MM.1S (cell line): ENCODE measurements around the gene SPHK2.

Experiments used
- DNase-seq: peaks from one replicate; pipeline ENCODE4 v3.0.0-alpha.2; 2015
- H2AFZ ChIP-seq: fragments of 300-600 bp; sonication (generic); 2 replicates; pipeline ENCODE4 v1.6.0; 2016; ENCODE audit warnings: antibody characterized with exemption, low read length
- H3F3A ChIP-seq: fragments of 300-600 bp; sonication (generic); 2 replicates; pipeline ENCODE4 v1.6.1; 2016; ENCODE audit warnings: mild to moderate bottlenecking, antibody characterized with exemption, low read length, moderate library complexity, mixed read lengths; ENCODE audit not compliant: insufficient read depth
- H3K27ac ChIP-seq: fragments of 300-600 bp; sonication (generic); 2 replicates; pipeline ENCODE4 v1.5.1; 2016; ENCODE audit warnings: mild to moderate bottlenecking, low read length
- H3K27me3 ChIP-seq: fragments of 300-600 bp; sonication (generic); replicated peaks from 2 replicates; pipeline ENCODE4 v1.6.0; 2016; ENCODE audit warnings: low read length; ENCODE audit not compliant: insufficient read depth
- H3K36me3 ChIP-seq: fragments of 300-600 bp; sonication (generic); replicated peaks from 2 replicates; pipeline ENCODE4 v1.6.1; 2016; ENCODE audit warnings: mild to moderate bottlenecking, low read length, mixed read lengths; ENCODE audit not compliant: insufficient read depth
- H3K4me1 ChIP-seq: fragments of 300-600 bp; sonication (generic); 2 replicates; pipeline ENCODE4 v1.6.1; 2016; ENCODE audit warnings: low read length, mixed read lengths
- H3K4me2 ChIP-seq: fragments of 300-600 bp; sonication (generic); 2 replicates; pipeline ENCODE4 v1.6.0; 2016; ENCODE audit warnings: low read depth, low read length
- H3K4me3 ChIP-seq: fragments of 300-600 bp; sonication (generic); 2 replicates; pipeline ENCODE4 v1.5.1; 2016; ENCODE audit warnings: low read length, mixed read lengths
- H3K79me2 ChIP-seq: fragments of 300-600 bp; sonication (generic); 2 replicates; pipeline ENCODE4 v1.6.1; 2016; ENCODE audit warnings: mixed run types, low read length, mixed read lengths
- H3K9ac ChIP-seq: fragments of 300-600 bp; sonication (generic); 2 replicates; pipeline ENCODE4 v1.6.1; 2016; ENCODE audit warnings: low read length, mixed read lengths
- H3K9me2 ChIP-seq: fragments of 300-600 bp; sonication (generic); replicated peaks from 2 replicates; pipeline ENCODE4 v1.6.1; 2016; ENCODE audit warnings: mild to moderate bottlenecking, low read length, mixed read lengths; ENCODE audit not compliant: insufficient read depth
- H3K9me3 ChIP-seq: fragments of 300-600 bp; sonication (generic); replicated peaks from 2 replicates; pipeline ENCODE4 v1.6.1; 2016; ENCODE audit warnings: mild to moderate bottlenecking, low read length, mixed read lengths; ENCODE audit not compliant: insufficient read depth
- H4K20me1 ChIP-seq: fragments of 300-600 bp; sonication (generic); 2 replicates; pipeline ENCODE4 v1.6.1; 2016; ENCODE audit warnings: mild to moderate bottlenecking, low read length, moderate library complexity, mixed read lengths; ENCODE audit not compliant: insufficient read depth
- EZH2 ChIP-seq: fragments of 300-600 bp; sonication (generic); optimal IDR thresholded peaks from 2 replicates; pipeline ENCODE3; 2017; ENCODE audit warnings: low read depth, mild to moderate bottlenecking, antibody characterized with exemption, low read length, mixed read lengths
- EZH2phosphoT487 ChIP-seq: fragments of 300-600 bp; sonication (generic); IDR thresholded peaks from 2 replicates; pipeline ENCODE4 v1.6.1; 2018; ENCODE audit warnings: antibody characterized with exemption, low read length
- TF ChIP-seq, protein P1 (sequence below): fragments of 300-600 bp; sonication (generic); IDR thresholded peaks from 2 replicates; pipeline ENCODE4 v1.5.1; 2016; ENCODE audit warnings: antibody characterized with exemption, low read length, mixed read lengths

SPHK2 gene

DNA sequence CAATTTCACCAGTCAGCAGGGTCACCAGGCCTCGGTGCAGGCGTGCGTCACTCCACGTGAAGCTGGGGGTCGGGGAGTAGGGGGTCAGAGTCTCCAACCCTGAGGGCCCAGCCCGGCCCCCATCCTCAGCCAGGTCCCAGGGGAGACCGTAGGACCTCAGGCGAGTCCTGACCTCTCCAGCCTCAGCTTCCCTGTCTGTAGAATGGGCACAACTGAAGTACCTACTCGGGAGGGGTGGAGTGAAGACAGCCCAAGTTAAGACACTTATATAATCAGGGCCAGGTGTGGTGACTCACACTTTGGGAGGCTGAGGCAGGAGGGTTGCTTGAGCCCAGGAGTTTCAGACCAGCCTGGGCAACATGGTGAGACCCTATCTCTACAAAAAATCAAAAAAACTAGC, 15.5 kb upstream of the SPHK2 start:
- no peaks in the 10 kb centered on the region for H4K20me1 ChIP-seq
- no peak overlapping the region for H3K4me2 ChIP-seq
- H2AFZ ChIP-seq: no peak overlapping the region
- no peaks in the 10 kb centered on the region for H3K9me2 ChIP-seq
- no peak overlapping the region for H3K4me3 ChIP-seq
- no peaks in the 10 kb centered on the region for H3K79me2 ChIP-seq
- no peak overlapping the region for H3K9ac ChIP-seq
- DNase-seq: no peak
- no peaks in the 10 kb centered on the region for H3F3A ChIP-seq
- H3K36me3 ChIP-seq: no peaks in the 10 kb centered on the region
- no peak overlapping the region for H3K27ac ChIP-seq
- H3K27me3 ChIP-seq: peaks cover 68% of the 10 kb centered on the region
- TF ChIP-seq EZH2phosphoT487: no peak
- H3K4me1 ChIP-seq: no peaks in the 10 kb centered on the region
- no peaks in the 10 kb centered on the region for H3K9me3 ChIP-seq

DNA sequence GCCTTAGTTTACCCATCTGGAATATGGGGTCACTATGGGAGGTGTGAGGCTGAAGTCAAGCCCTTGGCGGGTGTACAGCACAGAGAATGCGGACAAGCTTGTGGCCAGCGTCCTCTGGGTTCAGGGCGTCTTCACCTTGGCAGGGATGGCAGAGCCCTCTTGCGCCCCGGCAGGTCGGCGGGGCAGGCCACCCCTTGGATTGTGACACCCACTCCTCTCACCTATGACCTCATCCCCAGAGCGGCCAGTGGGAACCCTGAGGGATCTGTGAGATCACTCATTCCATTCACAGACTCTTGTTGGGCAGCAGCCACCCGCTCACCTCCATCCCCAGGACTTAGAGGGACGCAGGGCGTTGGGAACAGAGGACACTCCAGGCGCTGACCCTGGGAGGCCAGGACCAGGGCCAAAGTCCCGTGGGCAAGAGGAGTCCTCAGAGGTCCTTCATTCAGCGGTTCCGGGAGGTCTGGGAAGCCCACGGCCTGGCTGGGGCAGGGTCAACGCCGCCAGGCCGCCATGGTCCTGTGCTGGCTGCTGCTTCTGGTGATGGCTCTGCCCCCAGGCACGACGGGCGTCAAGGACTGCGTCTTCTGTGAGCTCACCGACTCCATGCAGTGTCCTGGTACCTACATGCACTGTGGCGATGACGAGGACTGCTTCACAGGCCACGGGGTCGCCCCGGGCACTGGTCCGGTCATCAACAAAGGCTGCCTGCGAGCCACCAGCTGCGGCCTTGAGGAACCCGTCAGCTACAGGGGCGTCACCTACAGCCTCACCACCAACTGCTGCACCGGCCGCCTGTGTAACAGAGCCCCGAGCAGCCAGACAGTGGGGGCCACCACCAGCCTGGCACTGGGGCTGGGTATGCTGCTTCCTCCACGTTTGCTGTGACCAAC, 12.6 kb upstream of the SPHK2 start, which contains the start of gene SPACA4:
TSS of gene SPACA4 (plus strand) at position 280 of the 896 bp plus-strand sequence. CDS start at position 517, 237 bp downstream.
- H3K9me2 ChIP-seq: no peaks in the 10 kb centered on the region
- H3K79me2 ChIP-seq: no peaks in the 10 kb centered on the region
- H3F3A ChIP-seq: no peaks in the 10 kb centered on the region
- H3K27me3 ChIP-seq: peaks cover 41% of the 10 kb centered on the region
- H2AFZ ChIP-seq: no peak within 1 kb of the TSS
- no peaks in the 10 kb centered on the region for H3K36me3 ChIP-seq
- TF ChIP-seq, protein P1, sequence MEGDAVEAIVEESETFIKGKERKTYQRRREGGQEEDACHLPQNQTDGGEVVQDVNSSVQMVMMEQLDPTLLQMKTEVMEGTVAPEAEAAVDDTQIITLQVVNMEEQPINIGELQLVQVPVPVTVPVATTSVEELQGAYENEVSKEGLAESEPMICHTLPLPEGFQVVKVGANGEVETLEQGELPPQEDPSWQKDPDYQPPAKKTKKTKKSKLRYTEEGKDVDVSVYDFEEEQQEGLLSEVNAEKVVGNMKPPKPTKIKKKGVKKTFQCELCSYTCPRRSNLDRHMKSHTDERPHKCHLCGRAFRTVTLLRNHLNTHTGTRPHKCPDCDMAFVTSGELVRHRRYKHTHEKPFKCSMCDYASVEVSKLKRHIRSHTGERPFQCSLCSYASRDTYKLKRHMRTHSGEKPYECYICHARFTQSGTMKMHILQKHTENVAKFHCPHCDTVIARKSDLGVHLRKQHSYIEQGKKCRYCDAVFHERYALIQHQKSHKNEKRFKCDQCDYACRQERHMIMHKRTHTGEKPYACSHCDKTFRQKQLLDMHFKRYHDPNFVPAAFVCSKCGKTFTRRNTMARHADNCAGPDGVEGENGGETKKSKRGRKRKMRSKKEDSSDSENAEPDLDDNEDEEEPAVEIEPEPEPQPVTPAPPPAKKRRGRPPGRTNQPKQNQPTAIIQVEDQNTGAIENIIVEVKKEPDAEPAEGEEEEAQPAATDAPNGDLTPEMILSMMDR: no peak
- TF ChIP-seq EZH2: no peak
- no peak for TF ChIP-seq EZH2phosphoT487
- H3K27ac ChIP-seq: no peak within 1 kb of the TSS
- no peaks in the 10 kb centered on the region for H4K20me1 ChIP-seq
- H3K9ac ChIP-seq: no peak within 1 kb of the TSS
- H3K9me3 ChIP-seq: no peaks in the 10 kb centered on the region
- no peak within 1 kb of the TSS for H3K4me3 ChIP-seq
- H3K4me1 ChIP-seq: no peaks in the 10 kb centered on the region
- no peak within 1 kb of the TSS for H3K4me2 ChIP-seq
- no peak for DNase-seq

DNA sequence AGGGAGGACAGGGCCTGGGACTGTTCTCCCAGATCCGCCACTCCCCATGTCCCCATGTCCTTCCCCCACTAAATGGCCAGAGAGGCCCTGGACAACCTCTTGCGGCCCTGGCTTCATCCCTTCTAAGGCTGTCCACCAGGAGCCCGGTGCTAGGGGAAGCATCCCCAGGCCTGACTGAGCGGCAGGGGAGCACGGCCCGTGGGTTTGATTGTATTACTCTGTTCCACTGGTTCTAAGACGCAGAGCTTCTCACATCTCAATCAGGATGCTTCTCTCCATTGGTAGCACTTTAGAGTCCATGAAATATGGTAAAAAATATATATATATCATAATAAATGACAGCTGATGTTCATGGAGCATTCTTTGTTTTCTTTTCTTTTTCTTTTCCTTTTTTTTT, 11.9 kb upstream of the SPHK2 start:
- DNase-seq: no peak
- H3K27me3 ChIP-seq: peaks cover 35% of the 10 kb centered on the region

More for the DNA sequence above, 11.9 kb upstream of the SPHK2 start:
- TF ChIP-seq EZH2phosphoT487 (no peak), EZH2 (no peak)
- TF ChIP-seq, protein P1: no peak
- H2AFZ ChIP-seq: no peak overlapping the region
- no peaks in the 10 kb centered on the region for H3F3A ChIP-seq
- H3K36me3 ChIP-seq: no peaks in the 10 kb centered on the region
- H3K9ac ChIP-seq: no peak overlapping the region
- no peak overlapping the region for H3K4me2 ChIP-seq
- no peak overlapping the region for H3K27ac ChIP-seq
- H3K9me2 ChIP-seq: no peaks in the 10 kb centered on the region
- no peaks in the 10 kb centered on the region for H3K9me3 ChIP-seq
- H3K4me1 ChIP-seq: no peaks in the 10 kb centered on the region
- no peaks in the 10 kb centered on the region for H3K79me2 ChIP-seq
- no peaks in the 10 kb centered on the region for H4K20me1 ChIP-seq
- no peak overlapping the region for H3K4me3 ChIP-seq
